GM10266 (cell line): ENCODE data around the gene RNF167.

Experiments used
- DNase-seq: peaks from one replicate; pipeline ENCODE4 v3.0.0; 2012; ENCODE audit errors: extremely low spot score
- CTCF ChIP-seq: IDR thresholded peaks from 2 replicates; pipeline ENCODE4 v1.5.1; 2012; ENCODE audit warnings: mild to moderate bottlenecking, low read depth; ENCODE audit not compliant: control insufficient read depth, insufficient read depth; ENCODE audit errors: missing control alignments

Gene RNF167

GRCh38 chr17:4960279-4960922, 20.3 kb downstream of the RNF167 start:
- TF ChIP-seq CTCF: no peak
- no peak for DNase-seq

GRCh38 chr17:4965311-4965986, 25.4 kb downstream of the RNF167 start:
- TF ChIP-seq CTCF: no peak

GRCh38 chr17:4966844-4967538, 26.9 kb downstream of the RNF167 start:
- peak; percentile 98 for DNase-seq
- no peak for TF ChIP-seq CTCF

More at GRCh38 chr17:4965311-4965986, 25.4 kb downstream of the RNF167 start:
- no peak for DNase-seq

GRCh38 chr17:4967539-4968485, 27.7 kb downstream of the RNF167 start, which contains the start of gene SPAG7:
Gene SPAG7 (minus strand): TSS chr17:4967817. CDS start chr17:4967804, 13 bp downstream.
- DNase-seq: peak; percentile 95
- TF ChIP-seq CTCF: peak; percentile 8

GRCh38 chr17:4968486-4969046, 28.5 kb downstream of the RNF167 start:
- TF ChIP-seq CTCF: no peak
- no peak for DNase-seq

GRCh38 chr17:4969047-4969550, 29.0 kb downstream of the RNF167 start:
- no peak for DNase-seq
- no peak for TF ChIP-seq CTCF
